ENCODE results near the gene SPOCK3. TPM values are rescaled to one million over a fixed set of nuclear protein-coding genes. Genes with fewer than 3 reads are reported as not detected.

SPOCK3 gene
- polyA plus RNA-seq, 1 experiment, result not detected

DNA sequence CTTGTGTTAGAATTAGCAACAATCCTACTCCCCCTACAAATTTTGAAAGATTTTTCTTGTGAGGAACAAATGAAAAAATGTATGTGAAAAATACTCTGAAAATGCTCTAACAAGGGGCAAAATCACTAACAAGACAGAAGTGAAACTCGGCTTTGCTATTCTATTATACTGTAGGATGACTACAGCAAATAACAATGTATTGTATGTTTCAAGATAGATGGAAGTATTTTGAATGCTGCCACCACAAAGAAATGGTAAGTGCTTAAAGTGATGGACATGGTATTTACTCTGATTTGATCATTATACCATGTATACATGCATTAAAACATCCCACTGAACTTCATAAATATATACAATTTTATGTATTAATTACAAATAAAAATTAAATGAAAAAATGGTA, 192.8 kb downstream of the SPOCK3 start:
- H3K9me3 ChIP-seq (ENCODE audit: control insufficient read depth, insufficient read depth, low read length), result no peaks in the 10 kb centered on the region
- TF ChIP-seq, protein P1, sequence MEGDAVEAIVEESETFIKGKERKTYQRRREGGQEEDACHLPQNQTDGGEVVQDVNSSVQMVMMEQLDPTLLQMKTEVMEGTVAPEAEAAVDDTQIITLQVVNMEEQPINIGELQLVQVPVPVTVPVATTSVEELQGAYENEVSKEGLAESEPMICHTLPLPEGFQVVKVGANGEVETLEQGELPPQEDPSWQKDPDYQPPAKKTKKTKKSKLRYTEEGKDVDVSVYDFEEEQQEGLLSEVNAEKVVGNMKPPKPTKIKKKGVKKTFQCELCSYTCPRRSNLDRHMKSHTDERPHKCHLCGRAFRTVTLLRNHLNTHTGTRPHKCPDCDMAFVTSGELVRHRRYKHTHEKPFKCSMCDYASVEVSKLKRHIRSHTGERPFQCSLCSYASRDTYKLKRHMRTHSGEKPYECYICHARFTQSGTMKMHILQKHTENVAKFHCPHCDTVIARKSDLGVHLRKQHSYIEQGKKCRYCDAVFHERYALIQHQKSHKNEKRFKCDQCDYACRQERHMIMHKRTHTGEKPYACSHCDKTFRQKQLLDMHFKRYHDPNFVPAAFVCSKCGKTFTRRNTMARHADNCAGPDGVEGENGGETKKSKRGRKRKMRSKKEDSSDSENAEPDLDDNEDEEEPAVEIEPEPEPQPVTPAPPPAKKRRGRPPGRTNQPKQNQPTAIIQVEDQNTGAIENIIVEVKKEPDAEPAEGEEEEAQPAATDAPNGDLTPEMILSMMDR (IDR thresholded peaks at IDR 0.05; ENCODE audit: low read depth, low read length), result no peak
- CTCF ChIA-PET, result interaction anchor here (0.8 kb wide), 1 partner anchor 20 kb away, joined by 4 read pairs; no protein-coding TSS in a partner anchor

GRCh38 chr4:167035390-167035789, 198.9 kb downstream of the SPOCK3 start:
- DNase-seq (ENCODE audit: low read depth, low spot score), result no peak
- Histone ChIP-seq H3K4me3 (ENCODE audit: low read depth, low read length) (no peak overlapping the region), H3K27ac (ENCODE audit: low read depth, low read length) (no peak overlapping the region), H3K27me3 (ENCODE audit: control insufficient read depth, insufficient read depth, low read length) (no peaks in the 10 kb centered on the region), H3K9me3 (ENCODE audit: control insufficient read depth, insufficient read depth, low read length) (no peaks in the 10 kb centered on the region)
- TF ChIP-seq, protein P1 (IDR thresholded peaks at IDR 0.05; ENCODE audit: low read depth, low read length), result no peak
- ChIA-PET POLR2A (no interaction called here), CTCF (interaction anchor here (1.0 kb wide), 1 partner anchor 14 kb away, joined by 3 read pairs; no protein-coding TSS in a partner anchor)

More for the DNA sequence above, 192.8 kb downstream of the SPOCK3 start:
- no peaks in the 10 kb centered on the region for H3K27me3 ChIP-seq (ENCODE audit: control insufficient read depth, insufficient read depth, low read length)
- no peak overlapping the region for H3K27ac ChIP-seq (ENCODE audit: low read depth, low read length)
- POLR2A ChIA-PET, result no interaction called here
- H3K4me3 ChIP-seq (ENCODE audit: low read depth, low read length), result no peak overlapping the region
- no peak for DNase-seq (ENCODE audit: low read depth, low spot score)

DNA sequence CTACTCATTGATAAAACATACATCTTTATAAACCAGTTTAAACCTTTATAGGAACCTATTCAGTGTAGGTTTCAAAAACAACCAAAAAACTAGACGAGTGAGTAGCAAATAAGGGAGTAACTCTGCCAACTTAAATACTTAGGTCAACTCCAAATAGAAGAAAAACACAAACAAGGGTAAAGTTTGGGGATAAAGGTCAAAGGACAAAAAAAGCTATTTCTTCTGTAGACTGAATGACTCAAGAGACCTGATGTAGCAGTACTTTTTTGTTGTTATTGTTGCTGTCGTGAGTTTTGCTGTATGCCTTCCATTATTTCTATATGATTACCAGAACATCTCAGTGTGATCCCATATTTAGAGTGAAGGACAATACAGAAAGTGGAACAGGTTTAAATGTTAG, 199.3 kb downstream of the SPOCK3 start:
- CTCF ChIA-PET, result interaction anchor here (1.0 to 3.3 kb wide), 2 partner anchors 13 kb away, joined by 3 to 23 read pairs; no protein-coding TSS in a partner anchor
- TF ChIP-seq, protein P1 (IDR thresholded peaks at IDR 0.05; ENCODE audit: low read depth, low read length), result no peak
- no peaks in the 10 kb centered on the region for H3K9me3 ChIP-seq (ENCODE audit: control insufficient read depth, insufficient read depth, low read length)
- no peak for DNase-seq (ENCODE audit: low read depth, low spot score)
- no peak overlapping the region for H3K4me3 ChIP-seq (ENCODE audit: low read depth, low read length)
- POLR2A ChIA-PET, result no interaction called here
- no peak overlapping the region for H3K27ac ChIP-seq (ENCODE audit: low read depth, low read length)
- H3K27me3 ChIP-seq (ENCODE audit: control insufficient read depth, insufficient read depth, low read length), result no peaks in the 10 kb centered on the region

DNA sequence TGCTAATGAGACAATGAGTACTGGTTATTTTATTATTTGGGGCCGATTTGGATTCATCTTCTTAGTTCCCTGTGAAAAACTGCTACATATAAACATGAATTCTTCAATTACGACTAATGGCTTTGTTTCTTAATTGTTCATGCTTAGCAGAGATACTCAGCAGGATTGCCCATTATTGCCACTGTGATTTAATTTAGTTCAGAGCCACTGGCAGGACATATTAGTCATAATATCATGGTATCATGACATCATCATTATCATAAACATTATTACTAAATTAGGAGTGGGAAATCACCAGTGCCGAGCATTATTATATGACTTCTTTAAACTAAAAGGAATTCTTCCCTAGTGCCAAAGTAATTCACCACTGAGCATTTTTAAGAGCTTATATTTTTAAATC, 201.4 kb downstream of the SPOCK3 start:
- POLR2A ChIA-PET, result no interaction called here
- TF ChIP-seq, protein P1 (IDR thresholded peaks at IDR 0.05; ENCODE audit: low read depth, low read length), result no peak
- Histone ChIP-seq H3K27ac (ENCODE audit: low read depth, low read length) (no peak overlapping the region), H3K4me3 (ENCODE audit: low read depth, low read length) (no peak overlapping the region), H3K9me3 (ENCODE audit: control insufficient read depth, insufficient read depth, low read length) (no peaks in the 10 kb centered on the region), H3K27me3 (ENCODE audit: control insufficient read depth, insufficient read depth, low read length) (no peaks in the 10 kb centered on the region)
- CTCF ChIA-PET, result interaction anchor here (1.5 to 3.3 kb wide), 2 partner anchors 10 to 1121 kb away, joined by 3 to 23 read pairs; no protein-coding TSS in a partner anchor
- no peak for DNase-seq (ENCODE audit: low read depth, low spot score)

DNA sequence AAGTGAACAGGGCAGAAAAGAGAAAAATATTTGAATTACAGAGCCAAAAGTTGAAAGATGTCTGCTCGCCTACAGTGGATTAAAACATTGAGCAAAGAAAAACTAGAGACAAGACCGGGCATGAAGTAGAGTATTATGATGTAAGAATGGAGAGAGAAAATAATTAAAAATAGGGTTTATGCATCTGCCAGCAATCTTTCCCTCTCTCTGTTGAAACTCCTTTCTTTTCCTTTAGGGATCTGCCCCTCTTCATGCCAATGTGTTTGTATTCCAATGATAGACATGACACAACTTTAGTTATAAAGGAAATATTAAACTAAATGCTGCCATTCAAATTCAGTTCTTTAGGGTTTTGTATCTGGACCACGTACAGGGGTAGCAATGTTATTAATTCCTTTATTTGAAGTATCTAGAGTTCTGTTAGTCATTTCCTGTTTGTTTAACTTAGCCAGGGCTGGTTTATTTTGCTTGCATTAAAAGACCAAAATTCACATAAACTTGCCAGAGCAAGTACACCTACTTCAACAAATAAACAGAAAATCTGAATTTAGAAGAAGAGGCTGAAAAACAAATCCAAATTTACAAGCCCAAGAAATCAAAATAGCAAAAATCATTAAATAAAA, 202.6 kb downstream of the SPOCK3 start:
- Histone ChIP-seq H3K9me3 (ENCODE audit: control insufficient read depth, insufficient read depth, low read length) (no peaks in the 10 kb centered on the region), H3K27ac (ENCODE audit: low read depth, low read length) (no peak overlapping the region), H3K4me3 (ENCODE audit: low read depth, low read length) (no peak overlapping the region), H3K27me3 (ENCODE audit: control insufficient read depth, insufficient read depth, low read length) (no peaks in the 10 kb centered on the region)
- ChIA-PET POLR2A (no interaction called here), CTCF (interaction anchor here (3.3 kb wide), 1 partner anchor 9 kb away, joined by 23 read pairs; no protein-coding TSS in a partner anchor)
- no peak for DNase-seq (ENCODE audit: low read depth, low spot score)
- TF ChIP-seq, protein P1 (IDR thresholded peaks at IDR 0.05; ENCODE audit: low read depth, low read length), result no peak

Measured in AG04450 (cell line).